Activated T-cell treated with anti-CD3 and anti-CD28 coated beads, Interleukin-2, amount 50 U/mL, for 24 hours (primary cell): ENCODE data around the gene LRCH3.

ENCODE experiments used
- DNase-seq: peaks from one replicate; pipeline ENCODE4 v3.0.0-alpha.2; 2020
- H3K27ac Mint-ChIP-seq: 2 replicates; pipeline ENCODE4 v1.8.0; 2020; ENCODE audit warnings: mild to moderate bottlenecking, mixed read lengths
- H3K27me3 Mint-ChIP-seq: 2 replicates; pipeline ENCODE4 v1.8.0; 2020; ENCODE audit warnings: mixed read lengths
- H3K36me3 Mint-ChIP-seq: 2 replicates; pipeline ENCODE4 v1.8.0; 2020; ENCODE audit warnings: low read depth, mixed read lengths
- H3K4me1 Mint-ChIP-seq: 2 replicates; pipeline ENCODE4 v1.8.0; 2020; ENCODE audit warnings: low read depth, mixed read lengths
- H3K4me3 Mint-ChIP-seq: 2 replicates; pipeline ENCODE4 v1.8.0; 2020; ENCODE audit warnings: mild to moderate bottlenecking, moderate library complexity, mixed read lengths
- H3K9me3 Mint-ChIP-seq: 2 replicates; pipeline ENCODE4 v1.8.0; 2020; ENCODE audit warnings: mixed read lengths

Gene LRCH3

GRCh38 chr3:197802779-197803459 is 11.9 kb downstream of the LRCH3 start:
- no peaks in the 10 kb centered on the region for H3K27me3 Mint-ChIP-seq
- H3K4me1 Mint-ChIP-seq = peaks cover 57% of the 10 kb centered on the region
- peaks cover 9% of the 10 kb centered on the region for H3K36me3 Mint-ChIP-seq
- H3K27ac Mint-ChIP-seq = peak overlapping the region; percentile 83
- H3K9me3 Mint-ChIP-seq = no peaks in the 10 kb centered on the region
- DNase-seq = no peak
- no peak overlapping the region for H3K4me3 Mint-ChIP-seq

GRCh38 chr3:197804511-197804910 is 13.5 kb downstream of the LRCH3 start:
- Mint-ChIP-seq H3K4me3 (no peak overlapping the region), H3K27ac (no peak overlapping the region), H3K4me1 (peaks cover 60% of the 10 kb centered on the region)

DNA sequence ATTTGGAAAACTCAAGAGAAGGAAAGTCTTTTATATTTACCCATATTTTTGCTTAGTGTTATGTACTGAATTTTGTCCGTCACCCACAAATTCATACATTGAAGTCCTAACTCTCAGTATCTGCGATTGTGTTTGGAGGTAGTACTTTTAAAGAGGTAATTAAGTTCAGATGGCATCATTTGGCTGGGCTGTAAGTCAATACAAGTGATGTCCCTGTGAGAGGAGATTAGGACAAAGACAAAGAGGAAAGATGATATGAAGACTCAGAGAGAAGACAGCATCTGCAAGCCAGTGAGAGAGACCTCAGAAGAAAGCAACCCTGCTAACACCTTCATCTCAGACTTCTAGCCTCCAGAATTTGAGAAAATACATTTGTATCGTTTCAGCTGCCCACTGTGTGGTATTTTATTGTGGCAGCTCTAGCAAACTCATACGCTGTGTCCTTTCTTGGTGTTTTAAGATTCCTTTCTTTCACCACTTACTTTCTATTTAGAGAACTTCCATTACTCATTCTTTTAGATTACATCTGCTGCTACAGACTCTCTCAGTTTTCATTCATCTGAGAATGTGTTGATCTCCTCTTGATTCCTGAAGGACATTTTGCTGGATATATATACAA is 17.0 kb downstream of the LRCH3 start:
- Mint-ChIP-seq H3K27ac (peak overlapping the region; percentile 48), H3K4me1 (peaks cover 44% of the 10 kb centered on the region), H3K27me3 (no peaks in the 10 kb centered on the region), H3K36me3 (peaks cover 13% of the 10 kb centered on the region), H3K4me3 (no peak overlapping the region), H3K9me3 (no peaks in the 10 kb centered on the region)
- no peak for DNase-seq

More at GRCh38 chr3:197804511-197804910, 13.5 kb downstream of the LRCH3 start:
- DNase-seq = no peak
- Mint-ChIP-seq H3K36me3 (peaks cover 9% of the 10 kb centered on the region), H3K9me3 (no peaks in the 10 kb centered on the region), H3K27me3 (no peaks in the 10 kb centered on the region)

GRCh38 chr3:197809356-197810020 is 18.4 kb downstream of the LRCH3 start:
- Mint-ChIP-seq H3K27ac (peak overlapping the region; percentile 12), H3K4me1 (peaks cover 46% of the 10 kb centered on the region), H3K27me3 (no peaks in the 10 kb centered on the region), H3K36me3 (peaks cover 20% of the 10 kb centered on the region), H3K4me3 (no peak overlapping the region), H3K9me3 (no peaks in the 10 kb centered on the region)
- no peak for DNase-seq

- Mint-ChIP-seq H3K9me3 (no peaks in the 10 kb centered on the region), H3K4me1 (peaks cover 46% of the 10 kb centered on the region), H3K4me3 (no peak overlapping the region), H3K36me3 (peaks cover 21% of the 10 kb centered on the region), H3K27me3 (no peaks in the 10 kb centered on the region), H3K27ac (no peak overlapping the region)
- no peak for DNase-seq
Observed at GRCh38 chr3:197810901-197811300, 19.8 kb downstream of the LRCH3 start.

DNA sequence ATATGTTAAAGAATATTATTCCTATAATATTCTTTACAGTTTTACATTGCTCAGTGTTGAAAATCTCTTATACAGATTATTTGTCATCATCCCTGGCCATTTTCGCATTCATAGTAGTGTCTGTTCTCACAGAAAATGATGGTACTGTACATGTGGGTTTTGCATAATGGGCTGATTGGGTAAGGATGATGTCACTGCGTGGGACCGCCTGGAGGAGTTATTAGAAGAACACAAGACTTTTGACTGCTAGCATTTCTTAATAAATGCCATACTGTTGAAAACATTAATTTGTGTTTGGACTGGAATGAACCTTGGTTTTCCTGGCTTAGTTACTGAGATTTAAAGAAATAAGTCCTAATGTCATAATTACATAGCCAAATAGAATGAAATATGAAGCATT is 20.3 kb downstream of the LRCH3 start:
- Mint-ChIP-seq H3K9me3 (no peaks in the 10 kb centered on the region), H3K27ac (no peak overlapping the region), H3K27me3 (no peaks in the 10 kb centered on the region), H3K4me3 (no peak overlapping the region), H3K36me3 (peaks cover 17% of the 10 kb centered on the region), H3K4me1 (peaks cover 46% of the 10 kb centered on the region)
- no peak for DNase-seq

DNA sequence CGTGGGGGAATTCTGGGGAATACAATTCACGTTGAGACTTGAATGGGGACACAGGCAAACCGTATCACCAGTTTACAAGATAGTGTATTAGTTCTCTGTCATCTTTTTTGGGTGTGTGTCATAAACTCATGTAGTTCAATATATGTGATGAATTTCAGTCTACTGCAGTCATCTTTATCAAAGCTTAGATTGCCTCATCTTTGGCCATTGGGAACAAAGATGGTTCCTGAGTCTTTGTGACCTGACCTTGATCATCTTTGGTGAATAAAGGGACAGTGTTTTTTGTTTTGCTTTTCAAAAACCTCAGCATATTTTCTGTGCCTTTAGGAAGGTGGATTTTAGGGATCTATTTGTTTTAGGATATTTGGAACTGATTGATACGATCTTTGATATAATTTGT is 23.3 kb downstream of the LRCH3 start:
- H3K27me3 Mint-ChIP-seq = no peaks in the 10 kb centered on the region
- H3K27ac Mint-ChIP-seq = no peak overlapping the region
- H3K4me3 Mint-ChIP-seq = no peak overlapping the region
- H3K9me3 Mint-ChIP-seq = no peaks in the 10 kb centered on the region
- peaks cover 28% of the 10 kb centered on the region for H3K36me3 Mint-ChIP-seq
- DNase-seq = no peak
- H3K4me1 Mint-ChIP-seq = peaks cover 26% of the 10 kb centered on the region

DNA sequence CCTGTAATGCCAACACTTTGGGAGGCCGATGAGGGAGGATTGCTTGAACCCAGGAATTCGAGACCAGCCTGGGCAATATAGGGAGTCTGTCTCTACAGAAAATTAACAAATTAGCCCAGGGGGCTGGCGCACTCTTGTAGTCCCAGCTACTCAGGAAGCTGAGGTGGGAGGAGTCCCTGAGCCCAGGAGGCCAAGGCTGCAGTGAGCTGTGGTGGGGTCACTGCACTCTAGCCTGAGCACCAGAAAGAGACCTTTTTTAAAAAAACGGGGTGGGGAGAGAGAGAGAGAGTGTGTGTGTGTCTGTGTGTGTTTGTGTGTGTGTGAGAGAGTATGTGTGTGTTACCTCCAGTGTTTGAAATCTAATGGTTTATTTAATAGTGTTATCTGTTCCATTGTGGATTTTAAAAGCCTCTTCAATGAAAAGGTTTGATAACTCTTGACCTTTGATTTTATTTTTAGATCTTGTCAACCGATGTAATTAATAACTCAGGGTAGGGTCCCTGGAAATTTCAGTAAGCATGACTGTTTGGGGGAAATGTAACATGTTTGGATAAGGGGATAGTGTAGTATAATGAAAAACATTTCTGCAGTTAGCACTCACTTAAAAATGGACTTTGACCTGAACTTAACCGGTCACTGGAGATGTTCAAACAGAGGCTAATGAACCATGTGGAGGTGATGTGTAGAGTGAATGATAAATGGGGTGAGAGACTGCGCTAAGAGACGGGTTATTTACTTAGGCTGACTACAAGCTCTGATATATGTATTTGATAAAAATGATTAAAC is 29.7 kb downstream of the LRCH3 start:
- Mint-ChIP-seq H3K27me3 (no peaks in the 10 kb centered on the region), H3K9me3 (no peaks in the 10 kb centered on the region), H3K36me3 (peaks cover 58% of the 10 kb centered on the region), H3K4me3 (no peak overlapping the region), H3K4me1 (no peaks in the 10 kb centered on the region), H3K27ac (peak overlapping the region; percentile 13)
- DNase-seq = no peak

- Mint-ChIP-seq H3K36me3 (peaks cover 75% of the 10 kb centered on the region), H3K27ac (no peak overlapping the region), H3K27me3 (no peaks in the 10 kb centered on the region), H3K4me3 (no peak overlapping the region), H3K9me3 (no peaks in the 10 kb centered on the region), H3K4me1 (peaks cover 6% of the 10 kb centered on the region)
- DNase-seq = no peak
Observed at GRCh38 chr3:197829397-197830045, 38.5 kb downstream of the LRCH3 start.

DNA sequence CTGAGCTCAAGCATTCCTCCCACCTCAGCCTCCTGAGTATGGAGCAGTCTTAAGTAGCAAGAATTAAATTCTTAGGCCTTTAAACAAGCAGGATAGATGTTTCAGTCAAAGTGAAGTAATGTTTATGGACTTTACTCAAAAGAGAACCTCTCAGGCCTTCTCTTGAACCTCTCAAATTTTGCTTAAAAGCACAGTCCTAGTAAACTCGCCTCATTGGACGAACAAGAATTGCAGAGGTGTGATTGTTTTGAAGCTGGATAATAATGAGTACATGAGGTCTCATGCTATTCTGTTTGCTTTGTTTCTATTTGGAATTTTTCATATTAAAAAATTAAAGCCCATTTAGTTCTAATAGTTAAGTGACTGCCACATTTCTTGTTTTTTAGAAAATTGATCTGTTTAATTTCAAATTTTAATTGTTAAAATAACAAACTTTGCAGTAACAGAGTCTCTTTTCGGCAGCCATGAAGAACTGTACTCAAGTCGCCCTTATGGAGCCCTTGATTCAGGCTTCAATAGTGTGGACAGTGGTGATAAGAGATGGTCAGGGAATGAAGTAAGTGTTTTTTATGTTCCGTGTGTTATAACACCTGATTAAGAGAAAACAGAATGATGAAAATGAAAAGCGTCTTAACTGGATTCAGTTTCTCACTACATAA is 39.4 kb downstream of the LRCH3 start:
- H3K4me1 Mint-ChIP-seq = peaks cover 8% of the 10 kb centered on the region
- no peaks in the 10 kb centered on the region for H3K27me3 Mint-ChIP-seq
- peaks cover 73% of the 10 kb centered on the region for H3K36me3 Mint-ChIP-seq

GRCh38 chr3:197830967-197831313 is 39.9 kb downstream of the LRCH3 start:
- DNase-seq = no peak
- no peaks in the 10 kb centered on the region for H3K27me3 Mint-ChIP-seq
- peak overlapping the region; percentile 44 for H3K27ac Mint-ChIP-seq
- H3K36me3 Mint-ChIP-seq = peaks cover 75% of the 10 kb centered on the region
- H3K4me3 Mint-ChIP-seq = no peak overlapping the region
- peaks cover 10% of the 10 kb centered on the region for H3K4me1 Mint-ChIP-seq
- H3K9me3 Mint-ChIP-seq = no peaks in the 10 kb centered on the region

More for the DNA sequence above, 39.4 kb downstream of the LRCH3 start:
- Mint-ChIP-seq H3K27ac (peak overlapping the region; percentile 1), H3K4me3 (no peak overlapping the region), H3K9me3 (no peaks in the 10 kb centered on the region)
- DNase-seq = no peak

GRCh38 chr3:197833930-197834715 is 43.1 kb downstream of the LRCH3 start:
- Mint-ChIP-seq H3K36me3 (peaks cover 75% of the 10 kb centered on the region), H3K4me3 (no peak overlapping the region), H3K9me3 (no peaks in the 10 kb centered on the region), H3K27me3 (no peaks in the 10 kb centered on the region), H3K4me1 (peaks cover 10% of the 10 kb centered on the region), H3K27ac (peak overlapping the region; percentile 63)
- no peak for DNase-seq

DNA sequence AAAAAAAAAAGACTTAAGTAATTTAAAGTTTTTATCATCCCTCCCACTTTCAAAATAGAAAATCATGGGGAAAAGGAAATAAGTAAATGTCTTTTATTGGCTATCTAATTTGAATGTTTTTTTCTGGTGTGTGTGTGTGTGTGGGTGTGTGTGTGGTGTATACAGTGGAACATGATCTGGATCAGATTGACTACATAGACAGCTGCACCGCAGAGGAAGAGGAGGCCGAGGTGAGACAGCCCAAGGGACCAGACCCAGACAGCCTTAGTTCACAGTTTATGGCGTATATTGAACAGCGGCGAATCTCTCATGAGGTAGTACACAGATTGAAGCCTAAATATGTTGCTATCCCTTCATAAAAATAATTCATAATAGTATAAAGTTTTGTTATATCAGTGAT is 44.5 kb downstream of the LRCH3 start:
- Mint-ChIP-seq H3K36me3 (peaks cover 77% of the 10 kb centered on the region), H3K27me3 (no peaks in the 10 kb centered on the region), H3K27ac (peak overlapping the region; percentile 33), H3K4me3 (no peak overlapping the region), H3K9me3 (no peaks in the 10 kb centered on the region), H3K4me1 (peaks cover 10% of the 10 kb centered on the region)
- no peak for DNase-seq
